ENCODE measurements around the gene RBSN. TPM values are rescaled to one million over a fixed set of nuclear protein-coding genes. Genes with fewer than 3 reads are reported as not detected.

Gene RBSN
- total and polyA plus RNA-seq, 2 experiments from 2014 or later = 19.1 to 21.2 TPM

- no peaks in the 10 kb centered on the region for H3K9me3 ChIP-seq (ENCODE audit: low read depth)
- no peaks in the 10 kb centered on the region for H3K36me3 ChIP-seq (replicated peaks; ENCODE audit: insufficient read depth, low read depth)
- no peak for DNase-seq (ENCODE audit: low spot score)
- TF ChIP-seq CTCF (IDR thresholded peaks at IDR 0.05; ENCODE audit: poor library complexity) = no peak
- no peak for TF ChIP-seq EZH2phosphoT487 (IDR thresholded peaks at IDR 0.05; ENCODE audit: low read depth, severe bottlenecking, unreplicated experiment)
- no peak for TF ChIP-seq EZH2 (IDR thresholded peaks at IDR 0.05; ENCODE audit: borderline replicate concordance)
- H3K79me2 ChIP-seq = peaks cover 41% of the 10 kb centered on the region
- H3K4me3 ChIP-seq = peak overlapping the region; percentile 82
- WGBS (ENCODE audit: low lambda C conversion rate, missing lambda C conversion rate) = 83% methylated on average over 12 of the region's 13 CpGs
- no peaks in the 10 kb centered on the region for H4K20me1 ChIP-seq (ENCODE audit: insufficient read depth, poor library complexity, severe bottlenecking)
- peak overlapping the region; percentile 100 for H3K4me2 ChIP-seq
- peak overlapping the region; percentile 87 for H2AFZ ChIP-seq
- H3K4me1 ChIP-seq (ENCODE audit: insufficient read depth) = peaks cover 12% of the 10 kb centered on the region
- no peaks in the 10 kb centered on the region for H3K9me2 ChIP-seq (replicated peaks; ENCODE audit: insufficient read depth)
- H3K27ac ChIP-seq = peak overlapping the region; percentile 22
- no peaks in the 10 kb centered on the region for H3K27me3 ChIP-seq
These were observed 35.2 kb downstream of the RBSN start for GRCh38 chr3:15063656-15064286.

GRCh38 chr3:15063238-15063637, 35.7 kb downstream of the RBSN start:
- peak overlapping the region; percentile 22 for H3K27ac ChIP-seq
- H3K4me1 ChIP-seq (ENCODE audit: insufficient read depth) = peaks cover 12% of the 10 kb centered on the region
- no peak overlapping the region for H2AFZ ChIP-seq
- H3K4me3 ChIP-seq = no peak overlapping the region
- no peaks in the 10 kb centered on the region for H4K20me1 ChIP-seq (ENCODE audit: insufficient read depth, poor library complexity, severe bottlenecking)
- H3K79me2 ChIP-seq = peaks cover 46% of the 10 kb centered on the region
- no peaks in the 10 kb centered on the region for H3K36me3 ChIP-seq (replicated peaks; ENCODE audit: insufficient read depth, low read depth)
- DNase-seq (ENCODE audit: low spot score) = no peak
- H3K27me3 ChIP-seq = no peaks in the 10 kb centered on the region
- peak overlapping the region; percentile 100 for H3K4me2 ChIP-seq
- no peaks in the 10 kb centered on the region for H3K9me2 ChIP-seq (replicated peaks; ENCODE audit: insufficient read depth)
- TF ChIP-seq EZH2phosphoT487 (IDR thresholded peaks at IDR 0.05; ENCODE audit: low read depth, severe bottlenecking, unreplicated experiment) (no peak), EZH2 (IDR thresholded peaks at IDR 0.05; ENCODE audit: borderline replicate concordance) (no peak)
- H3K9me3 ChIP-seq (ENCODE audit: low read depth) = no peaks in the 10 kb centered on the region
- WGBS (ENCODE audit: low lambda C conversion rate, missing lambda C conversion rate) = 80% methylated on average over 4 of the region's 4 CpGs

- peaks cover 12% of the 10 kb centered on the region for H3K4me1 ChIP-seq (ENCODE audit: insufficient read depth)
- H3K27ac ChIP-seq = no peak overlapping the region
- no peak for TF ChIP-seq EZH2 (IDR thresholded peaks at IDR 0.05; ENCODE audit: borderline replicate concordance)
- TF ChIP-seq EZH2phosphoT487 (IDR thresholded peaks at IDR 0.05; ENCODE audit: low read depth, severe bottlenecking, unreplicated experiment) = no peak
- TF ChIP-seq CTCF (IDR thresholded peaks at IDR 0.05; ENCODE audit: poor library complexity) = no peak
- H3K4me3 ChIP-seq = no peak overlapping the region
- no peaks in the 10 kb centered on the region for H3K36me3 ChIP-seq (replicated peaks; ENCODE audit: insufficient read depth, low read depth)
- 98% methylated on average over 3 of the region's 3 CpGs for WGBS (ENCODE audit: low lambda C conversion rate, missing lambda C conversion rate)
- no peak overlapping the region for H3K4me2 ChIP-seq
- no peaks in the 10 kb centered on the region for H3K9me2 ChIP-seq (replicated peaks; ENCODE audit: insufficient read depth)
- no peak overlapping the region for H2AFZ ChIP-seq
- H3K27me3 ChIP-seq = no peaks in the 10 kb centered on the region
- H3K9me3 ChIP-seq (ENCODE audit: low read depth) = no peaks in the 10 kb centered on the region
- DNase-seq (ENCODE audit: low spot score) = no peak
- peaks cover 69% of the 10 kb centered on the region for H3K79me2 ChIP-seq
- H4K20me1 ChIP-seq (ENCODE audit: insufficient read depth, poor library complexity, severe bottlenecking) = no peaks in the 10 kb centered on the region
These were observed 38.9 kb downstream of the RBSN start for GRCh38 chr3:15060029-15060428.

- H3K79me2 ChIP-seq = peaks cover 69% of the 10 kb centered on the region
These were observed 42.1 kb downstream of the RBSN start for GRCh38 chr3:15056676-15057404.

More at GRCh38 chr3:15056676-15057404, 42.1 kb downstream of the RBSN start:
- Histone ChIP-seq H2AFZ (no peak overlapping the region), H3K4me1 (ENCODE audit: insufficient read depth) (no peaks in the 10 kb centered on the region), H4K20me1 (ENCODE audit: insufficient read depth, poor library complexity, severe bottlenecking) (no peaks in the 10 kb centered on the region), H3K4me3 (no peak overlapping the region), H3K4me2 (no peak overlapping the region), H3K9me2 (replicated peaks; ENCODE audit: insufficient read depth) (no peaks in the 10 kb centered on the region), H3K27ac (no peak overlapping the region), H3K36me3 (replicated peaks; ENCODE audit: insufficient read depth, low read depth) (no peaks in the 10 kb centered on the region), H3K27me3 (no peaks in the 10 kb centered on the region), H3K9me3 (ENCODE audit: low read depth) (no peaks in the 10 kb centered on the region)
- 95% methylated on average over 19 of the region's 19 CpGs for WGBS (ENCODE audit: low lambda C conversion rate, missing lambda C conversion rate)
- no peak for TF ChIP-seq CTCF (IDR thresholded peaks at IDR 0.05; ENCODE audit: poor library complexity)
- no peak for TF ChIP-seq EZH2 (IDR thresholded peaks at IDR 0.05; ENCODE audit: borderline replicate concordance)
- TF ChIP-seq EZH2phosphoT487 (IDR thresholded peaks at IDR 0.05; ENCODE audit: low read depth, severe bottlenecking, unreplicated experiment) = no peak
- DNase-seq (ENCODE audit: low spot score) = no peak

All from hepatocyte (in vitro differentiated cells).